CD8-positive, alpha-beta memory T cell (primary cell): ENCODE data around the gene SOX8. TPM values are rescaled to one million over a fixed set of nuclear protein-coding genes. Genes with fewer than 3 reads are reported as not detected.

Source experiments
- CTCF ChIA-PET: fragments of 350-600 bp; sonication (Branson Sonifier 250); formaldehyde crosslinking; loops from one replicate; lab custom pipeline; 2021; ENCODE audit warnings: antibody characterized with exemption; lab: Charles Lee
- POLR2A ChIA-PET: fragments of 350-600 bp; sonication (Branson Sonifier 250); formaldehyde crosslinking; loops from one replicate; lab custom pipeline; 2021; ENCODE audit warnings: antibody characterized with exemption; lab: Charles Lee
- DNase-seq, 5 donors: peaks; one replicate each; pipeline versions ENCODE4 v3.0.0 to v3.0.0-alpha.2; 2020 to 2022; ENCODE audit warnings: mixed read lengths in 1 of 5
- H3K27ac ChIP-seq: one replicate; pipeline ENCODE4 v1.7.0; 2013; ENCODE audit warnings: low read depth, mild to moderate bottlenecking, low read length, moderate library complexity
- H3K27me3 ChIP-seq: 2 replicates; pipeline ENCODE4 v1.7.0; 2013; ENCODE audit warnings: low read length, mild to moderate bottlenecking; ENCODE audit not compliant: insufficient read depth, poor library complexity, severe bottlenecking
- H3K36me3 ChIP-seq: 2 replicates; pipeline ENCODE4 v1.7.0; 2013; ENCODE audit warnings: mild to moderate bottlenecking, low read length, moderate library complexity; ENCODE audit not compliant: insufficient read depth
- H3K4me1 ChIP-seq: 2 replicates; pipeline ENCODE4 v1.7.0; 2013; ENCODE audit warnings: mild to moderate bottlenecking, low read length, moderate library complexity; ENCODE audit not compliant: insufficient read depth
- H3K4me3 ChIP-seq: 2 replicates; pipeline ENCODE4 v1.7.0; 2013; ENCODE audit warnings: mild to moderate bottlenecking, low read length
- H3K9me3 ChIP-seq: 2 replicates; pipeline ENCODE4 v1.7.0; 2013; ENCODE audit warnings: mild to moderate bottlenecking, low read length
- H3K27ac Mint-ChIP-seq, 8 donors: one replicate each; pipeline ENCODE4 v1.8.0; 2020 to 2021; ENCODE audit warnings: mixed read lengths in 8 of 8, mild to moderate bottlenecking in 6 of 8, inconsistent platforms in 3 of 8, moderate library complexity in 3 of 8
- H3K27me3 Mint-ChIP-seq, 2 donors: one replicate each; pipeline ENCODE4 v1.8.0; 2020 to 2021; ENCODE audit warnings: mixed read lengths in 2 of 2, mild to moderate bottlenecking in 1 of 2, moderate library complexity in 1 of 2
- H3K36me3 Mint-ChIP-seq, 3 donors: one replicate each; pipeline ENCODE4 v1.8.0; 2020 to 2021; ENCODE audit warnings: mixed read lengths in 3 of 3, inconsistent platforms in 1 of 3, mild to moderate bottlenecking in 1 of 3
- H3K4me1 Mint-ChIP-seq, 3 donors: one replicate each; pipeline ENCODE4 v1.8.0; 2020 to 2021; ENCODE audit warnings: mixed read lengths in 3 of 3, inconsistent platforms in 1 of 3, mild to moderate bottlenecking in 1 of 3
- H3K4me3 Mint-ChIP-seq, 7 donors: one replicate each; pipeline ENCODE4 v1.8.0; 2020 to 2021; ENCODE audit warnings: mixed read lengths in 7 of 7, mild to moderate bottlenecking in 6 of 7, moderate library complexity in 4 of 7, inconsistent platforms in 2 of 7
- H3K9me3 Mint-ChIP-seq, 5 donors: one replicate each; pipeline ENCODE4 v1.8.0; 2020 to 2022; ENCODE audit warnings: mixed read lengths in 5 of 5, mild to moderate bottlenecking in 3 of 5, moderate library complexity in 2 of 5, inconsistent platforms in 1 of 5
- polyA plus RNA-seq: library from polyadenylated mRNA; unstranded; fragments of 300-500 nt; fragmentation: Illumina TruSeq; gene quantifications from one replicate; pipeline ENCODE4 v1.2.3, GENCODE V29; 2021
- total RNA-seq, 2 experiments: library from RNA; stranded (reverse); gene quantifications; one replicate each; pipeline ENCODE4 v1.2.3, GENCODE V29; 2021

The SOX8 gene
- total and polyA plus RNA-seq, 3 experiments from 2014 or later = 0.39 to 0.62 (median 0.39) TPM

DNA sequence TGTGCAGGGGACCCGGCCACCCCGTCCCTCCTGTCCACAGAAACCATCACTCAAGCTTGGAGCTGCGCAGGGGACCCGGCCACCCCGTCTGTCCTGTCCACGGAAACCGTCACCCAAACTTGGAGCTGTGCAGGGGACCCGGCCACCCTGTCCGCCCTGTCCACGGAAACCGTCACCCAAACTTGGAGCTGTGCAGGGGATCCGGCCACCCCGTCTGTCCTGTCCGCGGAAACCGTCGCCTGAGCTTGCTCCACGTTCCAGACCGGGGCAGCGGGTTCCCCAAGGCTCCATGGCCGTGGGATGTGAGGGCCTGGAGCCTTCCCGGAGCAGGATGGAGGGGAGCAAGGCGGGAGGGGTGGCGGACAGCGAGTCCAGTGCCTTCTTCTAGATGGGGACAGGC, 25.2 kb downstream of the SOX8 start:
- peaks cover 7 to 12% of the 10 kb centered on the region in 2 donors for H3K27me3 Mint-ChIP-seq
- Histone ChIP-seq H3K9me3 (no peaks in the 10 kb centered on the region), H3K36me3 (no peaks in the 10 kb centered on the region), H3K27ac (no peak overlapping the region), H3K27me3 (no peaks in the 10 kb centered on the region), H3K4me3 (no peak overlapping the region), H3K4me1 (peaks cover 29% of the 10 kb centered on the region)
- no peak overlapping the region for H3K27ac Mint-ChIP-seq
- H3K36me3 Mint-ChIP-seq = no peaks in the 10 kb centered on the region
- ChIA-PET POLR2A (interaction anchor here (1.0 kb wide), 1 partner anchor 10 kb away, joined by 4 read pairs; no protein-coding TSS in a partner anchor), CTCF (interaction anchor here (0.6 kb wide), 1 partner anchor 962 kb away, joined by 4 read pairs; no protein-coding TSS in a partner anchor)
- H3K9me3 Mint-ChIP-seq = no peaks in the 10 kb centered on the region
- peak overlapping the region in 1 of 7 donors; percentile 40 for H3K4me3 Mint-ChIP-seq
- H3K4me1 Mint-ChIP-seq = peaks cover 14 to 31% (median 21%) of the 10 kb centered on the region in 3 donors
- DNase-seq = no peak

DNA sequence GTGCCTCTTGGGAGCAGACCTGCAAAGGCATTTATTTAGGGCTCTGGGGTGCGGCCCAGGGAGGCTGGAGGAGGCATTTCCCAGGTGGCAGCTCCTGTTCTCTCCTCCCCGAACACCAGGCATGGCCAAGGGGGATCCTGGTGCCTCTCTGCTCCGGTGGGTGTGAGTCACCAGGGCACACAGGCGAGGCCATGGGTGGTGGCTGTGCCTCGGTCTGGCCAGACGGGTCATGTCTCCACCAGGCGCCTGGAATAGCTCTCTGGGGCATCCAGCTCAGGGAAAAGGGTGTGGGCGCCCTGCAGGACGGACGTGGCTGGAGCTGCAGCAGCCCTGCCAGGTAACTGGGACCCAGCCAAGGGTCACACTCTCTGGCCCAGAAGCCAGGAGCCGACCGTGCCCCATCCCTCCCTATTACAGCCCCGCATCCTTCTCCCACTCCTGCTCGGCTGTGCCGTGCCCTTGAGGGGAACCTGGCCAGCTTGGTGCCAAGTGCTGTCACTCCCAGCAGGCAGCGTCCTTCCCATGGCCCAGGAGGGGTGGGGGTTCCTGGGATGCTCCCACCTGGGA, 25.8 kb downstream of the SOX8 start:
- H3K27me3 Mint-ChIP-seq = peaks cover 7 to 12% of the 10 kb centered on the region in 2 donors
- POLR2A ChIA-PET = no interaction called here

DNA sequence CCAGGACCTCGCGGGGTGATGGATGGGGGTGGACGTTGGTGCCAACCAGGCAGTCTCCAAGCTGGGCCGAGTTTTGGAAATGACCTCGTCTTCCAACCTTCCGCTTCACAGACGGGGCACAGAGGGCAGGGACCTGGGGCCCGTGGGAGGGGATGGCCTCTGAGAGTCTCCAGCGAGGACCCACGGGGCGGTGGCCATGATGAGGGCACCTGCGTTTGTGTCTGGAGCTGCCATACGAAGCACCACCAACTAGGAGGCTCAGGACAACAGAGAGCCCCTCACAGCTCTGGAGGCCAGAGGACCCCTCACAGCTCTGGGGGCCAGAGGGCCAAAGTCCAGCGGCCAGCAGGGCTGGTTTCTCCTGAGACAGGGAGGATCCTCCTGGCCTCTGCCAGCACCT, 26.5 kb downstream of the SOX8 start:
- DNase-seq = no peak
- H3K36me3 ChIP-seq = no peaks in the 10 kb centered on the region
- H3K27me3 Mint-ChIP-seq = peaks cover 7 to 12% of the 10 kb centered on the region in 2 donors
- H3K9me3 ChIP-seq = no peaks in the 10 kb centered on the region
- no peak overlapping the region for H3K4me3 Mint-ChIP-seq
- no peak overlapping the region for H3K27ac Mint-ChIP-seq
- no peaks in the 10 kb centered on the region for H3K27me3 ChIP-seq
- no peaks in the 10 kb centered on the region for H3K9me3 Mint-ChIP-seq
- H3K4me1 Mint-ChIP-seq = peaks cover 10 to 22% (median 13%) of the 10 kb centered on the region in 3 donors
- H3K4me1 ChIP-seq = peaks cover 22% of the 10 kb centered on the region
- ChIA-PET CTCF (interaction anchor here (1.9 kb wide), 1 partner anchor 10 kb away, joined by 5 read pairs; no protein-coding TSS in a partner anchor), POLR2A (no interaction called here)
- no peak overlapping the region for H3K27ac ChIP-seq
- H3K4me3 ChIP-seq = no peak overlapping the region
- H3K36me3 Mint-ChIP-seq = no peaks in the 10 kb centered on the region

More for the DNA sequence above, 25.8 kb downstream of the SOX8 start:
- H3K36me3 ChIP-seq = no peaks in the 10 kb centered on the region
- Mint-ChIP-seq H3K4me3 (no peak overlapping the region), H3K9me3 (no peaks in the 10 kb centered on the region), H3K27ac (no peak overlapping the region), H3K36me3 (no peaks in the 10 kb centered on the region), H3K4me1 (peaks cover 14 to 29% (median 19%) of the 10 kb centered on the region in 3 donors)
- no peaks in the 10 kb centered on the region for H3K9me3 ChIP-seq
- H3K27me3 ChIP-seq = no peaks in the 10 kb centered on the region
- H3K27ac ChIP-seq = no peak overlapping the region
- H3K4me3 ChIP-seq = no peak overlapping the region
- CTCF ChIA-PET = interaction anchor here (1.9 kb wide), 1 partner anchor 9 kb away, joined by 5 read pairs; no protein-coding TSS in a partner anchor
- H3K4me1 ChIP-seq = peaks cover 29% of the 10 kb centered on the region
- no peak for DNase-seq

DNA sequence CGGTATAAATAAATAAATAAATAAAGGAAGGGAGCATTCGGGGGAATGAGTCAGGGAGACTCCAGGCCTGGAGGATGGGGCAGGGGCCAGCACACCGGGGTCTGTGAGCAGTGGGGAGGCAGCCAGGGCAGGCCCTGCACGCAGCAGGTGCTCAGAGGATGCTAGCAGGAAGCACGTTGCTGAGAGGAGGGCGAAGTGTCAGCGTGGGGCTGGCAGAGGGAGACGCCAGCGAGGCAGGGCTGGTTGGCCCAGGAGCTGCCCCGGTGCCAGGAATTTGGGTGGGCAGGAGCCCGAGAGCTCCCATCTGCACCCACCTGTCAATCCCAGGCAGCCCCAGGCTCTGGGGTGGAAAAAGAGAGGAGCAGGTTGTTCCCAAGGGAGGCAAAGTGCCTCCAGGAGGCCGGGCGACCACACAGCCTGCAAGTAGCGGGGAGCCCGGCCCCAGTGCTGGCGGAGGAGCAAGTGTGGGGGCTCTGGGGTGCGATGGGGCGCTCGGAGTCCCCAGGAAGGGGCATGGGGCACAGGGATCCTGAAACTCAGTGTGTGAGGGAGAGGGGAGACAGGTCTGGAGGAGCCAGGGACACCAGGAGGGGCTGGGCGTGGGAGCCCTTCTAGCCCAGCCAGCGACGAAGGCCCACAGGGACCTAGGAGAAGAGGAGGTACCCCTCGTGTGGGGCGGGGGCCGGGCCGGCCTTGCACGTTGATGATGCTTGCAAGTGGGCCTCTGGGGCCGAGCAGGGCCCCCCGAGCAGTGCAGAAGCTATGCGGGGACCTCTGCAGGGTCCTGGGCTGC, 28.0 kb downstream of the SOX8 start:
- ChIA-PET POLR2A (no interaction called here), CTCF (interaction anchor here (1.9 kb wide), 1 partner anchor 11 kb away, joined by 5 read pairs; no protein-coding TSS in a partner anchor)
- no peaks in the 10 kb centered on the region for H3K27me3 ChIP-seq
- no peaks in the 10 kb centered on the region for H3K9me3 ChIP-seq
- no peak for DNase-seq
- Mint-ChIP-seq H3K9me3 (no peaks in the 10 kb centered on the region), H3K27ac (no peak overlapping the region), H3K36me3 (no peaks in the 10 kb centered on the region), H3K4me3 (no peak overlapping the region), H3K27me3 (peaks cover 7 to 12% of the 10 kb centered on the region in 2 donors), H3K4me1 (peaks cover 5 to 10% (median 7%) of the 10 kb centered on the region in 3 donors)
- no peaks in the 10 kb centered on the region for H3K36me3 ChIP-seq
- H3K27ac ChIP-seq = no peak overlapping the region
- H3K4me3 ChIP-seq = no peak overlapping the region
- peaks cover 7% of the 10 kb centered on the region for H3K4me1 ChIP-seq

DNA sequence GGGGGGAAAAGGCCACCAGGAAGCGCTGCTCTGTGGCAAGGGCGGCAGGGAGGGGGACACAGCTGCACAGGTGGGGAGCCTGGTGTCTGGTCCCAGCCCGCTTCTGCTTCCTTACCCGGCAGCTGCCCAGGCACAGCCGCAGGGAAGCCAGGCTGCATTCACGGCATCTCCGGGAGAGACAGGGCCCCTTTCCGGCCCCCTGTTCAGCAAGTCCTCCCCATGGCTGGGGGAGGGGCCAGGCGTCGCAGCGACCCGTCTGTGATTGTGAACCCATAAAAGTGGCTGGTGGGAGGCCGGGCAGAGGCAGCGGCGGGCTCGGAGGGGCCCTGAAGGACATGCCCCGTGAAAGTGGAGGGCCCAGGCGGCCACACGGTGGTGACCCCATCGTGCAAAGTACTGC, 28.7 kb downstream of the SOX8 start:
- peaks cover 4% of the 10 kb centered on the region for H3K4me1 ChIP-seq
- H3K4me3 ChIP-seq = no peak overlapping the region
- H3K36me3 ChIP-seq = no peaks in the 10 kb centered on the region
- no peaks in the 10 kb centered on the region for H3K36me3 Mint-ChIP-seq
- no peak overlapping the region for H3K27ac ChIP-seq
- DNase-seq = no peak
- H3K9me3 Mint-ChIP-seq = no peaks in the 10 kb centered on the region
- no peak overlapping the region for H3K27ac Mint-ChIP-seq
- CTCF ChIA-PET = no interaction called here
- no peaks in the 10 kb centered on the region for H3K27me3 ChIP-seq
- H3K4me3 Mint-ChIP-seq = no peak overlapping the region
- H3K27me3 Mint-ChIP-seq = peaks cover 7 to 12% of the 10 kb centered on the region in 2 donors
- POLR2A ChIA-PET = no interaction called here
- no peaks in the 10 kb centered on the region for H3K9me3 ChIP-seq
- peaks cover 4 to 8% (median 5%) of the 10 kb centered on the region in 3 donors for H3K4me1 Mint-ChIP-seq

DNA sequence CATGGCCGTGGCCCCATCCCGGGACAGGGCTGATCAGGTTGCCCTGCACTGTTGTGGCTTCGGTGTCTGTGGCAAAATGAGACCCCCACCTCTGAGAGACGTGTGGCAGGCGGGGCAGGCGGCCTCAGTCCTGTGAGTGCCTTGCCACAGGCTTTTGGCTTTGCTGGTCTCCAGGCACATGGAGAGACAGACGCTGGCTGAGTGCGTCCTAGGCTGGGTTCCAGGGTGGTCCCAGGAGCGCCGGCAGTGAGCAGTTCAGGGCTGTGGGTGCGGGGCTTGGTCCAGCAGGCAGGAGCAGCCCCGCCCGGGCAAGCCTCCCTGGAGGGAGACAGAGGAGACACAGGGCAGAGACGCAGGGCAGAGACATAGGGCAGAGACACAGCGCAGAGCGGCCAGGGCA, 29.2 kb downstream of the SOX8 start:
- H3K36me3 ChIP-seq = no peaks in the 10 kb centered on the region
- Mint-ChIP-seq H3K4me1 (peaks cover 0 to 3% (median 0%) of the 10 kb centered on the region in 3 donors), H3K9me3 (no peaks in the 10 kb centered on the region), H3K36me3 (no peaks in the 10 kb centered on the region), H3K27ac (no peak overlapping the region), H3K4me3 (no peak overlapping the region), H3K27me3 (peaks cover 7 to 12% of the 10 kb centered on the region in 2 donors)
- H3K9me3 ChIP-seq = no peaks in the 10 kb centered on the region
- H3K27me3 ChIP-seq = no peaks in the 10 kb centered on the region
- POLR2A ChIA-PET = no interaction called here
- no peak overlapping the region for H3K27ac ChIP-seq
- no peak for DNase-seq
- no peaks in the 10 kb centered on the region for H3K4me1 ChIP-seq
- no peak overlapping the region for H3K4me3 ChIP-seq
- CTCF ChIA-PET = no interaction called here

DNA sequence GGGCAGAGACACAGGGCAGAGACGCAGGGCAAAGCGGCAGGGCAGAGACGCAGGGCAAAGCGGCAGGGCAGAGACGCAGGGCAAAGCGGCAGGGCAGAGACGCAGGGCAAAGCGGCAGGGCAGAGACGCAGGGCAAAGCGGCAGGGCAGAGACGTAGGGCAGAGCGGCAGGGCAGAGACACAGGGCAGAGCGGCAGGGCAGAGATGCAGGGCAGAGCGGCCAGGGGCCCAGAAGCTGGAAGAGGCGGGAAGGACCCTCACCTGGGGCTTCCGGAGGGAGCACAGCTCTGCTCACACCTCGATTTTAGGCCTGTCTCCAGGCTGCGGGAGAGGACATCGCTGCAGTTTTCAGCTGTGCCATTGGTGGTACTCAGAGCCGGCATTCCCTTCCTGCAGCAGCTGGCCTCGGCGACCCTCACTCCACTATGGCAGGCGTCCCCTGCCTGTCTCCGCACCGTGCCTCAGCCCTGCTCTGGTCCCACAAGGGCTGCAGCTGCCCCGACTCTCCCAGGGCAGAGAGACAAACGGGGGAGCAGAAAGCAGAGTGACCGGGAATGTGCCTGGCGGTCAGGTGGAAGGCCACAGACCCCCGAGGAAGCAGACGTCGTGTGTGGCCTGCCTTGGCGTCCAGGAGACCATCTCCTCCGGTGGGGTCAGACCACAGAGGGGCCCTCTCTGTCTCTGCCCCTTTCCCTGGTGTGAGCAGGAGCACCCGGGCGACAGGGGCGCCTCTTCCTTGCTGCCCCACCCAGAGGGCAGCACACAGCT, 29.9 kb downstream of the SOX8 start:
- Histone ChIP-seq H3K9me3 (no peaks in the 10 kb centered on the region), H3K4me3 (no peak overlapping the region), H3K4me1 (no peaks in the 10 kb centered on the region), H3K27ac (no peak overlapping the region), H3K27me3 (no peaks in the 10 kb centered on the region), H3K36me3 (no peaks in the 10 kb centered on the region)
- ChIA-PET CTCF (no interaction called here), POLR2A (no interaction called here)
- H3K27ac Mint-ChIP-seq = no peak overlapping the region
- no peaks in the 10 kb centered on the region for H3K36me3 Mint-ChIP-seq
- H3K9me3 Mint-ChIP-seq = no peaks in the 10 kb centered on the region
- H3K4me1 Mint-ChIP-seq = no peaks in the 10 kb centered on the region
- H3K4me3 Mint-ChIP-seq = no peak overlapping the region
- H3K27me3 Mint-ChIP-seq = peaks cover 7 to 12% of the 10 kb centered on the region in 2 donors
- DNase-seq = no peak
